ENCODE data around the gene LRMDA.

LRMDA gene

DNA sequence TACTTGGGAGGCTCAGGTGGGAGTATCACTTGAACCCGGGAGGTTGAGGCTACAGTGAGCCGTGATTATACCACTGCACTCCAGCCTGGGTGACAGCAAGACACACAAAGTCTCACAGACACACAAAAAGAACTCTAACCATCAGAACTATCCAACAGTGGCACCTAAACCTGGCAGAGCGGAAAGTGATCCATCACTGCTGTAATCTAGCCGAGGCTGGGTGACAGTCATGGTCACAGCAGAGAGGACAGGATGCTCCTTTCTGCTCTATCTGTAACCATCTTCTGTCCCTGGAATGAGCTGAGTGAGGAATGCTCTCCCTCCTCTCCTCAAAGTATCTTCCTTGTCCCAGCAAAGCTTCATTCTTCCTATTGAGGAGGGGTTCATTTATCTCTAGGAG, 656.6 kb downstream of the LRMDA start:
- no peak overlapping the region for H3K4me3 ChIP-seq (ENCODE audit: low read depth, low read length)

DNA sequence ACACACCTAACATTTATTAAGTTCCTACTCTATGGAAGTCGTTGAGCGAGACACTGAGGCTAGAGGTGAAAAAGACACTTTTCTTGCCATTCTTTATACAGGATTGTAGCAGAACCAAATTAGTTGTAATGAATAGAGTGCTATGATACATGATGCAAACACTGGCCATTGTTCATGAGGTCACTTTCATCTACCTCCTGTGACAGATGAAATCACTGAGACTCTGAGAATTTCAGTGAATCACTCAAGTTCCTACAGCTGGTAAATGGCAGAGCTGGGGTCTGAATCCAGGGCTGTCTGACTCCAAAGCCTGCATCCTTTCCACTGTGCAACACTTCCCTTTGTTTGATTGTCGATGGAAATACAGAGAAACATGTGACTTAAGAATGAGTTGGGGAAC, 657.6 kb downstream of the LRMDA start:
- H3K4me3 ChIP-seq (ENCODE audit: low read depth, low read length): no peak overlapping the region

DNA sequence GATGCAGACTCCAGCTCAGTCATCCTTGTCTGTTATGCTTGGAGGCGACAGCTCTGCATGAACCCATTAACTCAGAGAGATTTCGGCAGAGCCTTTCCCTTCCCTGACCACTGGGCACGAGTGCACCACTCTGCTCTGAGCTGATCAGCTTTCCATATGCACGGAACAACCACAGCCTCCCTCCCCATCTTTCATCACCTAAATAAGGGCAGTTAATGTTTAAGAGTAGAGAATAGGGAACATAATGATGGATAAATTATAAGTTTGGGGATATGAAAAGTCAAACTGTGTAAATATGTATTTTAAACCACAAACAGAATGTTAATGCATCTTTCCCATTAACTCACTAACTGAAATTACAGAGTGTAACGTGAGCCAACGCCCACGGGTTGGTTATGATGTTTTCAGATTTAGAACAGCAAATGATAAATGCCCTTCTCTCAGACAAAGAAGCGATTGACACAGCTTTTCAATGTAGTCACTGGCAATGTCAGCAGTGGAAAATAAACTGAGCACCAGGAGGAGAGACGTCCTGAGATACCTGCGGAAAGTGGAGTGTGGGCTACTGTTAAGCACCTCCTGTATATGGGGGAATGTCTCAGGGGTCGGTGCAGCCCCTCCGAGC, 658.2 kb downstream of the LRMDA start:
- H3K4me3 ChIP-seq (ENCODE audit: low read depth, low read length): no peak overlapping the region

DNA sequence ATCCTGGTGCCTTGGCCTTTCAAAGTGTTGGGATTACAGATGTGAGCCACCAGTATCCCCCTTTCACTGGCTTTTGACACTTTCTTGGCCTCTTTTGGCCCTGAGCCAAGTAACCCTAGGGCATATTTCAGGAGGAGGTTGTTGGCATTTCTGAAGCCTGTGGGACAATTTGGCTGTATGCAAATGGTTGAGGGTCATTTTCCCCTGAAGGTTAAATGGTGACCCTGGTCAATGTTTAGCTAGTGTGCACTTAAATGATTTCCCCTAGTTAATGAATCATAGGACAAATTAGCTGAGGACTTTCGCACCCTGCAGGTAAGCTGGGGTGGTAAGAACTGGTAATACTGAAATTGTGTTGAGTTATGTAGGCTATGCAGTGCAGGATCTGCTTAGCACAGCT, 660.5 kb downstream of the LRMDA start:
- H3K4me3 ChIP-seq (ENCODE audit: low read depth, low read length): no peak overlapping the region

GRCh38 chr10:76106611-76107010, 675.2 kb downstream of the LRMDA start:
- no peak overlapping the region for H3K4me3 ChIP-seq (ENCODE audit: low read depth, low read length)

- H3K4me3 ChIP-seq (ENCODE audit: low read depth, low read length): no peak overlapping the region
Measured at GRCh38 chr10:76108563-76109359, 677.3 kb downstream of the LRMDA start.

- H3K4me3 ChIP-seq (ENCODE audit: low read depth, low read length): no peak overlapping the region
Measured at GRCh38 chr10:76111404-76111803, 680.0 kb downstream of the LRMDA start.

DNA sequence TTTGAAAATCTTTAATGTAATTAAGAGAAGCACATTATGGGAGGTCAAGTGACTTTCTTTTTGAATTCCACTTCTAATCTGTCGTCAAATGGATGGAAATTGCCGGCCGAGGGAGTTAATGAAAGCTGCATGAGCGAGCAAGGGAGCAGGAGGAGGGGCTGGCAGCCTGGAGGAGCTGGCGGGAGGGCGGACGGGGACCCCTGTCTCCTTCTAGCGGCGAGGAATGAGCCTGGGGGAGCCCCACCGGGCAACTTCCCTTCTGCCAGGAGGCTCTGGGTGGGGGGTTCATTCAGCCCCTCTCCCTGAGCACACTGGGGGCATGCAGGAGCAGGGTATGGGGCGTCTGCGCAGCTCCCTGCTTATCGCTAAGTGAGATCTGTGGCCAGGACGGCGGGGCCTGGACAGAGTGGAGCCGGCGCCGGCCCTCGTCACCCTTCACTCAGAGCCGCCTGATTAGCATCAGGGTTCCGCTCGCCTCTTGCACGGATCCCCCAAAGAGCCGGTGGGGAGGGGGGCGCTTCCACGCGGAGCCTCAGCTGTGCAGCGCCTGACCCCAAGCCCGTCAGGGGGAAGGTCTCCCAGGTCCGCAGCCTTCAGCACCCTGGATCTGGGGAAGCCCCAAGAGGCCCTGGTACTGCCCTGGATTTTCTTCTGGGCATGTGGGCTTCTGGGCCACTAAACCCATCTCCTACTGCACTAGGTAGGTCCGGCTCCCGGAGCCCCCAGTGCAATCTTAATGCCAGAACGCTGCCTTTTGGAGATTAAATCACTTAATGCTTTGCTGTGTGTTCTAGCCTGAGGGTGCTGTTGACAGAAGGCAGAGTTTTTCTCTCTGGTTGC, 680.8 kb downstream of the LRMDA start:
- H3K4me3 ChIP-seq (ENCODE audit: low read depth, low read length): no peak overlapping the region

DNA sequence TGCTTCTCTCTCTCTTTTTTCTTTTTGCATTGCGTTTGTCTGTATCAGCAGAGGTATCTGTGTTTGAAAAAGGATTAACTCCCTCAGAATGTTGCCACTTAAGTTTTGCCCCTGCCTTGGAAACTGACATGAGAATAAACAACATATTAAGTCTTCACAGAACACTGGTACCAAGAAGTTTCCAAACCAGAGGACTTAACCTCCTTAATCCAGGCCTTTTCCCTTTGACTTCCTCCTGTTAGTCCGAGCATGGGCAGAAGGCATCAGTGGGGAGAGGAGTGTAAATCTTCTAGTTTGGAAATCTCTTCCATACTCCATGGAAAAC, 681.4 kb downstream of the LRMDA start:
- no peak overlapping the region for H3K4me3 ChIP-seq (ENCODE audit: low read depth, low read length)

GRCh38 chr10:76113952-76114351, 682.5 kb downstream of the LRMDA start:
- no peak overlapping the region for H3K4me3 ChIP-seq (ENCODE audit: low read depth, low read length)

- no peak overlapping the region for H3K4me3 ChIP-seq (ENCODE audit: low read depth, low read length)
Measured at GRCh38 chr10:76114581-76115001, 683.2 kb downstream of the LRMDA start.

- H3K4me3 ChIP-seq (ENCODE audit: low read depth, low read length): no peak overlapping the region
Measured at GRCh38 chr10:76115131-76115470, 683.7 kb downstream of the LRMDA start.

GRCh38 chr10:76115471-76116155, 684.2 kb downstream of the LRMDA start:
- no peak overlapping the region for H3K4me3 ChIP-seq (ENCODE audit: low read depth, low read length)

- H3K4me3 ChIP-seq (ENCODE audit: low read depth, low read length): no peak overlapping the region
Measured at GRCh38 chr10:76116523-76116922, 685.1 kb downstream of the LRMDA start.

DNA sequence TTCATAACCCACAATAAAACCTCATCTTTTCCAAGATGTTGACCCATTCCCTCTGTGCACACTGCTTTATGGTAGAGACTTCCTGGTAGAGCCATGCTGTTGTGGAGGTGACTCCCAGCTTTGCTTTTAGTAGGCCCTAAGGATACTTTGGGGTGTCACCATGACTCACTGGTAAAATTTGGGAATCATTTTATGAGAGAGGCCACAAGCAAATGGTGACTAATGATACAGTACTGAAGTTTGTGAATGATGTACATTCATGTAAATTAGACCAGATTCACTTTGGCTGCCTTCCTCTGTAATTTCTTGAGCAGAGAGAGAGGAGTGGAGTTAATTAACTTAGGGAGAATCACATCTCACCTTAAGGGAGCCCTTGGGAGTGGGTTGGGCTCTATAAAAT, 686.5 kb downstream of the LRMDA start:
- H3K4me3 ChIP-seq (ENCODE audit: low read depth, low read length): no peak overlapping the region

DNA sequence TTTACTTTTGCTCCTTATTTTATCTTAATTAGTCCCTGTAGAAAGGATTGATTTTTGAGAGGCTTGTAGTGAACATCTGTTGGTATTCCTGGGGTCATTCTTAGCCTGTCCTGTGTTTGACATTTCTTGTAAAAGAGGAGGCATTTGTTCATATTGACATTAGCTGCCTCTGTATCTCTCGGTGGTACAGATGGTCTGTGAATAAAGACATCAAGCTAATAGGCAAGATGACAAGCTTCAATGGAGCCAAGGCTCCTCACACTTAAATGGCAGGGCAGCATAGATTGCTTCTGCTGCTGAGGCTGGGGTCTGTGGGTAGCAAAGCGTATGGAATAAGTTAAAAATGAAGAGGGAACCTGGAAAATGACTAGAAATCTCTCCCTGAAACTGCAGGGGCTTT, 687.6 kb downstream of the LRMDA start:
- no peak overlapping the region for H3K4me3 ChIP-seq (ENCODE audit: low read depth, low read length)

DNA sequence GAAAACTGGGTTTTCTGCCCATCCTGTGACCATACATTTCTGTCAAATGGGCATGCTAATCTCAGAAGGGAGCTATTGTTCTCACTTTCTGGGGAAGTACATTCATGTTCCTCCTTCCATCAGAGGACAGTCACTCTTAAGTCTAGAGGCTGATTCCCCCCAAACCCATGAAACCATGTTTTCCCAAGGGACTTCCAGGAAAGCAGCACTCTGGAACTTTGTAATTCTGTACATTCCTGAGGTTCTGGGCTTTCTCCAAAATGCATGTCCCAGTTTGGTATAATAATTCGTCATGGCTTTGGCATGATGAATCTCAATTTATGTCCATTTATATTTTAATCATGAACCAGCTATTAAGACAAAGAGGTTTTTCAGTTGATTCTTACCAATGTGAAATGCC, 688.1 kb downstream of the LRMDA start:
- H3K4me3 ChIP-seq (ENCODE audit: low read depth, low read length): no peak overlapping the region

DNA sequence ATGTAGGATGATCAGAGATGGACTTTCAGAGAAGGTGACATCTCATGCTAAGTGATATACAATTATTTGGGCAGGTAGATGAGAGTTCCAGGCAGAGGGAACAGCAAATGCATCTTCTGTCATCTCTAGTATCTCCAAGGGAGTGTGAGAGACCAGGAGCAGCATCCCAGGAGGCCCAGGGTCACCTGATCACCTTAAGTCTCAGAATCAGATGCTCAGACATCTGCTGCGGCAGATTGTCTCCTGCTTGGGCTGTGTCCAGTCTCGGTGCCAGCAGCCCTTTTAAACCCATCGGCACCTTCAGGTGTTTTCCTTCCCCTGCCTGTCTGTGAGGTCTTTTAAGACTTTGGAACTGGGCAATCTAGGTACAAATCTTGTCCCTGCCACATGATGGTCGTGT, 690.6 kb downstream of the LRMDA start:
- no peak overlapping the region for H3K4me3 ChIP-seq (ENCODE audit: low read depth, low read length)

- no peak overlapping the region for H3K4me3 ChIP-seq (ENCODE audit: low read depth, low read length)
Measured at GRCh38 chr10:76124280-76124679, 692.9 kb downstream of the LRMDA start.

DNA sequence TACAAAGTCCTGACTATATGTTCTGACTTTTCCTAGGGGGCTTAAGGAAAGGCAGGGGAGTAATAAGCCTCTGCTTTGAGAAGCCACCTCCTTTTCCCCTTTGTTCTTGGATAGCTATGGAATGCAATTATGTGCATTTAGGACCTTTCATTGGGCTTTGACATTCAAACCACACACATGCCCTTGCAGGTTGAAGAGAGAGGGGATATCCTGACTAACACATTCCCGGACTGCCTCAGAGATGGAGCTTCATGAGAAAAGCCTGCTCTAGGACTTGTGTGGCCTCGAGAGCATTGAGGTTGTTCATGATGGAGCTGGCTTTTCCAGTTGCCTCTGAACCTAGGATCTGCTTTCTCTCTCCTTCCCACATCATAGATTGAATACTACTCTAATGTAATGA, 694.5 kb downstream of the LRMDA start:
- no peak overlapping the region for H3K4me3 ChIP-seq (ENCODE audit: low read depth, low read length)
